GM12875 (cell line): ENCODE results near the gene RAB12.
"Not testable (repeated sequence)": the region's sequence is repeated elsewhere in the genome, so short reads cannot be mapped to it uniquely, and the experiment has no call there.

Source experiments
- H3K4me3 ChIP-seq: one replicate; pipeline ENCODE4 v1.5.1; 2011; ENCODE audit warnings: low read depth, low read length, control low read depth
- TF ChIP-seq, protein P1 (sequence below): IDR thresholded peaks from 2 replicates; pipeline ENCODE4 v1.5.1; 2011; ENCODE audit warnings: low read depth, mild to moderate bottlenecking, control low read depth, inconsistent platforms, low read length, moderate library complexity, borderline replicate concordance; ENCODE audit not compliant: insufficient read depth

The RAB12 gene, protein sequence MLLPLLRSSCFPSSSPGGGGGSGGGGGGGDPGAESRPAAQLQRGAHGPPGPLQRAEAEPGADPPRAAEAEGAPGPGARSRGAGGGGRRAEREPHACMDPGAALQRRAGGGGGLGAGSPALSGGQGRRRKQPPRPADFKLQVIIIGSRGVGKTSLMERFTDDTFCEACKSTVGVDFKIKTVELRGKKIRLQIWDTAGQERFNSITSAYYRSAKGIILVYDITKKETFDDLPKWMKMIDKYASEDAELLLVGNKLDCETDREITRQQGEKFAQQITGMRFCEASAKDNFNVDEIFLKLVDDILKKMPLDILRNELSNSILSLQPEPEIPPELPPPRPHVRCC

DNA sequence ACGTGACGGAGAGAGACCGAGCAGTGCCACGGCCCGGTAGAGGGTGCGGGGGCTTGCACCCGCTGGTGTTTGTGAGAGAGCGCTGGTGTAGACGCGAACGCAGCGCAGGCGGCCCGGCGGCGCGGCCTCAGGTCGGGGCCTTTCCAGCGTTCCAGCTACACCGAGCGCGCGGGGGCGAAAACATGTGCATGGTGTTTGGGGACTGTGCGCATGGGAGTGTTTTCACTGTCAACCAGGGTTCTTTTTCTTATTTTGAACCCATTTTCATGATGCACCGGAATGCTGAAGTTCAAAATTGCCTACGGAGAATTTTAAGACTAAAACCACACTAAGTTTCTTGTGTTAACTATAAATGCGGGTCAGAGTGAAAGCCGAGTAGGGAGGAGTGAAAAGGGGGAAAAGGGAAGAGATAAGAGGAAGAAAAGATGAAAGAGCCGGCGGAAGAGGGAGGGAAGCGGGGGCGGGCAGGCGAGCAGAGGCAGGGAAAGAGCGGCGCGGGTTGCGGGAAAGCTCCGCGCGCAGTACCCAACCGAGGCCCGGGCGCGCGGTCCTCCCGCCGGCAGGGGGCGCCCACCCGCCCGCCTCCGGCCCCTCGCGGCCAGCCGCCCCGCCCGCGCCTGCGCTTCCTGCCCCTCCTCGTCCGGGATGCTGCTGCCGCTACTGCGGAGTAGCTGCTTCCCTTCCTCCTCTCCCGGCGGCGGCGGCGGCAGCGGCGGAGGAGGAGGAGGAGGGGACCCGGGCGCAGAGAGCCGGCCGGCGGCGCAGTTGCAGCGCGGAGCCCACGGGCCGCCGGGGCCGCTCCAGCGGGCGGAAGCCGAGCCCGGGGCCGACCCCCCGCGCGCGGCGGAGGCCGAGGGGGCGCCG is at the start of gene RAB12:
TSS of gene RAB12 (plus strand) at position 643 of the 864 bp plus-strand sequence. CDS start at position 646, 3 bp downstream.
- peak within 1 kb of the TSS; percentile 96 for H3K4me3 ChIP-seq
- TF ChIP-seq, protein P1, sequence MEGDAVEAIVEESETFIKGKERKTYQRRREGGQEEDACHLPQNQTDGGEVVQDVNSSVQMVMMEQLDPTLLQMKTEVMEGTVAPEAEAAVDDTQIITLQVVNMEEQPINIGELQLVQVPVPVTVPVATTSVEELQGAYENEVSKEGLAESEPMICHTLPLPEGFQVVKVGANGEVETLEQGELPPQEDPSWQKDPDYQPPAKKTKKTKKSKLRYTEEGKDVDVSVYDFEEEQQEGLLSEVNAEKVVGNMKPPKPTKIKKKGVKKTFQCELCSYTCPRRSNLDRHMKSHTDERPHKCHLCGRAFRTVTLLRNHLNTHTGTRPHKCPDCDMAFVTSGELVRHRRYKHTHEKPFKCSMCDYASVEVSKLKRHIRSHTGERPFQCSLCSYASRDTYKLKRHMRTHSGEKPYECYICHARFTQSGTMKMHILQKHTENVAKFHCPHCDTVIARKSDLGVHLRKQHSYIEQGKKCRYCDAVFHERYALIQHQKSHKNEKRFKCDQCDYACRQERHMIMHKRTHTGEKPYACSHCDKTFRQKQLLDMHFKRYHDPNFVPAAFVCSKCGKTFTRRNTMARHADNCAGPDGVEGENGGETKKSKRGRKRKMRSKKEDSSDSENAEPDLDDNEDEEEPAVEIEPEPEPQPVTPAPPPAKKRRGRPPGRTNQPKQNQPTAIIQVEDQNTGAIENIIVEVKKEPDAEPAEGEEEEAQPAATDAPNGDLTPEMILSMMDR = peak; percentile 73

DNA sequence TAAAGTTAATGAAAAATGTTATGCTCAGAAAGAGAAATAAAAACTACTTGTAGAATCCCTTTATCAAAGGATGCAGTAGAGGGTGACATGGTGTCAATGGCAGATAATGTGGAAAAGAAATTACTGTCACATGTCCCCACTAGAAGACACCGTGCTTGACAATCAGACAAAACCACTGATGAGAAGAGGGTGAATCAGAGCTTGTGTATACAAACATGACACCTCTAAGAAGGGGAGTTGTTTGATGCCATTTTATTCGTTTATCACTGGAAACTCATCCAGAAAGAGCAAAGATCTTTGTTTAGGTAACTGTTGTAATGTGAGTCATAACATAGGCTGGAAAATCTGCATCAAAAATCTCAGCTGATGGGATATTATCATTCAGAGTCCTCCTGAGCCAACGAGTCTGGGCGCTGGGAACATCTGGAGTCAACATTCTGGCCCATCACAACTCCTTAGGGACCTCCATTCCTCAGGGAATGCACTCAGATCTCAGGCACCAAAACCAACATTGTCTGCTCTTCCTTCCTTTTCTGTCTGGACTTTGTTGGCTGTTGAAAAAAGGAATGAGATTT is 49.5 kb upstream of the RAB12 start:
- no peak overlapping the region for H3K4me3 ChIP-seq
- TF ChIP-seq, protein P1 = no peak

DNA sequence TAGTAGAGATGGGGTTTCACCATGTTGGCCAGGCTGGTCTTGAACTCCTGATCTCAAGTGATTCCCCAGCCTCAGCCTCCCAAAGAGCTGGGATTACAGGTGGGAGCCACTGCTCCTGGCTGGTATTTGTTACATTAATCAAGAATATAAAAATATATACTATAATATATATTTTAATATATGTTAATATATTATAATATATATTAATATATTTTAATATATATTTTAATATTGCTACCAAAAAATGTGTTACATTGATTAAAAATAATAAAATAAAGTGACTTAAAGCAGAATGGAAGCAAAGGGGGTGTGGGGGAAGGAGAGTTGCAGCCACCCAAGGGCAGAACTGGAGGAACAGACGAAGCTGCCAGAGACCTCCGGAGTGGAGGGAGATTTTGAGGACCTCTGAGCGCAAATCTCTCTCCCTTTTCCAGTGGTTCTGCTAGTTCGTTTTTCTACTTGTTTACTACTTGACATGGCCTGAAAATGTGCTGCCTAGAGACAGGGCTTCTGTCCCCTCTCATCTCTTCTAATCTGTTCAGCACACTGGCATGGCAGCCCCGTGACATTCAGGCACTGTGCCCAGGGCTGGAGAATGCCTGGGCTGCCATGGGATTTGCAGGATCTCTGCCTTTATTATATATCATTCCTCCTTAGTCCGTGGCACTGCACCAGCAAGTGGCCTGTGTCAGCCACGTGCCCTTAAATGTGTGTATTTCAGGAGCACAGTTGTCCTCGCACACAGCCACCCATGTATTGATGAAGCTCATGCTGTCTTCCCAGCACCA is 47.9 kb upstream of the RAB12 start:
- H3K4me3 ChIP-seq = no peak overlapping the region
- TF ChIP-seq, protein P1 = no peak

DNA sequence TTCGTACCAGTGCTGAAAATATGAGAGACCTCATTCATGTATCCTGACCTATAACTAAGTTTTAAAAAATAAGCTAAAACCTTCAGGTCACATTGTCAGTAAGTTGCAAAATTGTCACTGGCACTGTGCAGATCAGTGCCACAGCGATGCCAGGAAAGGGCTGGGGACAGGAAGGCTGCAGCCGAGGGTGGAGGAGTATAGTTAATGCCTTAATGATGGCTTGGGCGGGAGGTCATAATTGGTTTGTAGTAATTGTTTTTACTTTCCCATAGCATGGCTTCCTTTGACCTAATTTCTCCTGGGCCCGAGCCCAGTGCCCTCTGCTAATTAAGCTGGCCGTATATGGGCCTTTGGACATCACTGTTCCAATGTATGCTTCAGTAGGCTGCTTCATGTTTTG is 47.2 kb upstream of the RAB12 start:
- TF ChIP-seq, protein P1 = no peak
- H3K4me3 ChIP-seq = no peak overlapping the region

DNA sequence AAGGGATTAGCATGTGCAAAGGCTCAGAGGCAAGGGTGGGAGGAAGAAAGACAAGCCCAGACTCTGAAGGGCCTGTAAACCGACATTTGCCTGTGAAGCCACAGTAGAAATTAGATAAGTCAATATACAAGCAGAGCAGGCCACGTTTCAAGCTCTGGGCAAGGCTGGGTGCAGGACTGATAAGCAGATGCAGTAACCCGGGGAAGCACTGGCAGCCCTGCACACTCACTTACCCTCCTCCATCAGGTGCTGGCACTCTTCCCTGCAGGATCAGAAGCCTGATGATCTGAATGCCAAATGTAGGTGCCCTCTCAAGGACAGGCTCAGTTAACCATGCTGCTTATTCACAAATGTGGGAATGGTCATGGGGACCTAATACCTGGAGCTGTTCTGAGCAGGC is 46.3 kb upstream of the RAB12 start:
- H3K4me3 ChIP-seq = no peak overlapping the region
- TF ChIP-seq, protein P1 = no peak

DNA sequence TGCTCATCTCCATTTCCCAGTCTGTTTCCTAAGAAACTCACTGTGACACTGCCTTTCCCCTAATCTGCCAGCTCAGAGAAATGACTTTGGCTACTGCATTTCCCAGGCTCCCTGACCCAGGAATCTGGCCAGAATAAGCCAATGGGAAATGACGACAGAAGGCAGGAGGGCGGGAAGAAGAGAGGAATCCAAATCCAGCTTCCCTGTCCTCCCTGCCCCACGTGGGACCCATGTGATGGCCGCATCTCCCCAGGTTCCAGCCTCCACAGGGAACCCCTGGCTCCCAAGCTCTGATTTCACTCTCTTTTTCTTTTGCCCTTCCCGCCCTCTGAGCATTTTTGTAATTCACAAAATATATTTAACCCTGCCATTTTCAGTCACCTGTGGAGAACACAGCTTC is 37.8 kb upstream of the RAB12 start:
- no peak overlapping the region for H3K4me3 ChIP-seq
- TF ChIP-seq, protein P1 = no peak

DNA sequence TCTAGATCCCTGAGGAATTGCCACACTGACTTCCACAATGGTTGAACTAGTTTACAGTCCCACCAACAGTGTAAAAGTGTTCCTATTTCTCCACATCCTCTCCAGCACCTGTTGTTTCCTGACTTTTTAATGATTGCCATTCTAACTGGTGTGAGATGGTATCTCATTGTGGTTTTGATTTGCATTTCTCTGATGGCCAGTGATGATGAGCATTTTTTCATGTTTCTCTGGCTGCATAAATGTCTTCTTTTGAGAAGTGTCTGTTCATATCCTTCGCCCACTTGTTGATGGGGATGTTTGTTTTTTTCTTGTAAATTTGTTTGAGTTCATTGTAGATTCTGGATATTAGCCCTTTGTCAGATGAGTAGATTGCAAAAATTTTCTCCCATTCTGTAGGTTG is 35.5 kb upstream of the RAB12 start:
- H3K4me3 ChIP-seq = not testable (repeated sequence)
